HepG2 (cell line): ENCODE data around the gene EEIG1. TPM values are rescaled to one million over a fixed set of nuclear protein-coding genes. Genes with fewer than 3 reads are reported as not detected.

ENCODE experiments used
- CHD4 ChIP-seq: fragments of 200-600 bp; sonication (generic); IDR thresholded peaks from 2 replicates; pipeline ENCODE4 v1.7.0; 2017; ENCODE audit warnings: mild to moderate bottlenecking, low read length, borderline replicate concordance
- GPN1 ChIP-seq: sonication (generic); formaldehyde crosslinking; IDR thresholded peaks from 2 replicates; pipeline ENCODE4 v1.5.1; 2020; ENCODE audit warnings: missing genetic modification reagents, borderline replicate concordance
- HNRNPK ChIP-seq: fragments of 200-400 bp; formaldehyde crosslinking; IDR thresholded peaks from 2 replicates; pipeline ENCODE4 v1.6.1; 2018; ENCODE audit warnings: low read length, low read depth, moderate library complexity, mild to moderate bottlenecking; ENCODE audit not compliant: poor library complexity, severe bottlenecking
- NFYC ChIP-seq: IDR thresholded peaks from 2 replicates; pipeline ENCODE4 v1.6.1; 2016; ENCODE audit warnings: missing genetic modification reagents, missing compliant biosample characterization
- NR0B2 ChIP-seq: sonication (generic); formaldehyde crosslinking; IDR thresholded peaks from 2 replicates; pipeline ENCODE4 v1.4.0; 2020; ENCODE audit warnings: mild to moderate bottlenecking, missing genetic modification reagents
- SNAPC4 ChIP-seq: sonication (generic); formaldehyde crosslinking; IDR thresholded peaks from 2 replicates; pipeline ENCODE4 v1.4.0; 2020; ENCODE audit warnings: mild to moderate bottlenecking, missing genetic modification reagents
- STAT6 ChIP-seq: sonication (generic); formaldehyde crosslinking; IDR thresholded peaks from 2 replicates; pipeline ENCODE4 v1.4.0; 2020; ENCODE audit warnings: missing genetic modification reagents, mild to moderate bottlenecking, borderline replicate concordance
- THRA ChIP-seq: sonication (generic); formaldehyde crosslinking; IDR thresholded peaks from 2 replicates; pipeline ENCODE4 v1.4.0; 2020; ENCODE audit warnings: missing genetic modification reagents, borderline replicate concordance
- ZBTB26 ChIP-seq: IDR thresholded peaks from 2 replicates; pipeline ENCODE4 v1.6.1; 2016; ENCODE audit warnings: missing compliant biosample characterization, missing genetic modification reagents, borderline replicate concordance
- ZBTB43 ChIP-seq: sonication (generic); formaldehyde crosslinking; conservative IDR thresholded peaks from 2 replicates; pipeline ENCODE4 v1.4.0; 2020; ENCODE audit warnings: missing genetic modification reagents
- ZFP62 ChIP-seq: sonication (generic); formaldehyde crosslinking; IDR thresholded peaks from 2 replicates; pipeline ENCODE4 v1.4.0; 2020; ENCODE audit warnings: missing genetic modification reagents
- ZMAT5 ChIP-seq: sonication (generic); formaldehyde crosslinking; IDR thresholded peaks from 2 replicates; pipeline ENCODE4 v1.5.0; 2020; ENCODE audit warnings: mild to moderate bottlenecking, low read depth, missing genetic modification reagents, borderline replicate concordance
- ZMYM2 ChIP-seq: sonication (generic); formaldehyde crosslinking; IDR thresholded peaks from 2 replicates; pipeline ENCODE4 v1.8.0; 2022; ENCODE audit warnings: mild to moderate bottlenecking, missing genetic modification reagents
- ZNF143 ChIP-seq: sonication (generic); formaldehyde crosslinking; IDR thresholded peaks from 2 replicates; pipeline ENCODE4 v1.4.0; 2020; ENCODE audit warnings: missing genetic modification reagents
- ZNF329 ChIP-seq: sonication (generic); formaldehyde crosslinking; IDR thresholded peaks from 2 replicates; pipeline ENCODE4 v1.9.0; 2021; ENCODE audit warnings: low read depth, mild to moderate bottlenecking, missing genetic modification reagents
- ZNF792 ChIP-seq: IDR thresholded peaks from 2 replicates; pipeline ENCODE4 v1.6.1; 2016
- ZSCAN9 ChIP-seq: IDR thresholded peaks from 2 replicates; pipeline ENCODE4 v1.6.1; 2016; ENCODE audit warnings: borderline replicate concordance
- polyA plus RNA-seq, 8 experiments: library from polyadenylated mRNA; depleted of rRNA in 3 of 8; stranded (reverse) in 7 of 8; unstranded in 1 of 8; fragments of >200 nt; fragmentation: Illumina TruSeq in 4 of 8; extraction: Trizol in 4 of 8; gene quantifications; 2 replicates each; pipeline versions ENCODE4 v1.2.1 to v1.2.3, GENCODE V29; 2011 to 2016; ENCODE audit warnings: low read depth in 4 of 8, missing spikeins in 1 of 8, mixed read lengths in 1 of 8; ENCODE audit not compliant: insufficient read depth in 1 of 8
- total RNA-seq, 5 experiments: library from RNA; depleted of rRNA; stranded (reverse); fragments of >200 nt; fragmentation: Illumina TruSeq; extraction: Trizol; gene quantifications; 2 replicates each; pipeline ENCODE4 v1.2.3, GENCODE V29; 2016; ENCODE audit warnings: low read depth in 1 of 5

EEIG1 gene
- total and polyA plus RNA-seq, 2 of the 13 experiments (the other 11 are each of a cell fraction or from before 2014, with no cell fraction given): 16.6 to 25.2 TPM

- TF ChIP-seq SNAPC4 (CRISPR knock-in tag) (no peak), HNRNPK (no peak), THRA (no peak), ZBTB26 (no peak), ZNF143 (CRISPR knock-in tag) (no peak), NFYC (CRISPR knock-in tag) (no peak), ZMYM2 (CRISPR knock-in tag) (no peak), ZSCAN9 (CRISPR knock-in tag) (no peak), ZNF329 (no peak), NR0B2 (CRISPR knock-in tag) (no peak), ZBTB43 (no peak), ZNF792 (no peak), STAT6 (no peak), ZMAT5 (CRISPR knock-in tag) (no peak), ZFP62 (CRISPR knock-in tag) (no peak), CHD4 (no peak), GPN1 (CRISPR knock-in tag) (no peak)
Observed at GRCh38 chr9:127987103-127987614, 6.4 kb upstream of the EEIG1 start (continued).
